Activated naive CD4-positive, alpha-beta T cell (primary cell): ENCODE results near the gene MSI2.

Experiments
- DNase-seq, 4 experiments: peaks; one replicate each; lab custom pipeline; 2025; lab: John Stamatoyannopoulos, UW

MSI2 gene

DNA sequence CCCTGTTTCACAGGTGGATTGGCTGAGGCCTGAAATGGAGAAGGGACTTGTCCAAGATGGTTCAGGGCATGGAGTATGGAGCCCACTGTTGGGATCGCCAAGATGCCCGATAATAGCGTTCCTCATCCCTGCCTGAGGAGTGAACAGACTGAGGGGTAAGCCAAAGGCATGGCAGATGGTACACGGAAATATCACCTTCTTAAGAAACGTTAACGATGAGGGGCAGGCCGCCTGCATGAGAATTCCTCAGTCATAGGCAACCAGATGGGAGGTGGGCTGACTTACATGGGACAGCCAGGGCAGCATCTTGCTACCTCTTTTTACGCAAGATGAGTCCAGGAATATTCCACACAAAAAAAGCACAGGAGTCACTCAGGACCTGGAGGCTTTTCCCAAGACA, 300.7 kb downstream of the MSI2 start:
- no peak for DNase-seq

DNA sequence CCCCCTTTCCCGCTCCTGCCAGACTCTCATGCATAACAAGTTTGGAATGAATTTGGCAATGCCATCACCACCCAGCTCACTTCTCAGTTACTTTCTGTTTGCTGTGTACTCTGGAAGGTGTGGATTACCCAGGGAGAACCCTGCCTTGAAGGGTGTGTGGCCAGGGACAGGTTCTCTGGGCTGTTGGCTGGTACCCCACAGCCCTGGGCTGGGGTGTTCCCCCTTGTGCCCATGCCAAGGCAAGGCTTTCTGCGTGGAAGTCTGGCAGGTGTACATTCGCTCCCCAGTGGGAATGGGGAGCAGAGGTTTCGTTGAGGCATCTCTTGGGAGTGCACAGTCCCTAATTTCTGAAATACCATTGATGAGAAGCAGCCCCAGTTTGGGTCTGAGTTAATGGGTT, 301.1 kb downstream of the MSI2 start:
- DNase-seq: no peak

DNA sequence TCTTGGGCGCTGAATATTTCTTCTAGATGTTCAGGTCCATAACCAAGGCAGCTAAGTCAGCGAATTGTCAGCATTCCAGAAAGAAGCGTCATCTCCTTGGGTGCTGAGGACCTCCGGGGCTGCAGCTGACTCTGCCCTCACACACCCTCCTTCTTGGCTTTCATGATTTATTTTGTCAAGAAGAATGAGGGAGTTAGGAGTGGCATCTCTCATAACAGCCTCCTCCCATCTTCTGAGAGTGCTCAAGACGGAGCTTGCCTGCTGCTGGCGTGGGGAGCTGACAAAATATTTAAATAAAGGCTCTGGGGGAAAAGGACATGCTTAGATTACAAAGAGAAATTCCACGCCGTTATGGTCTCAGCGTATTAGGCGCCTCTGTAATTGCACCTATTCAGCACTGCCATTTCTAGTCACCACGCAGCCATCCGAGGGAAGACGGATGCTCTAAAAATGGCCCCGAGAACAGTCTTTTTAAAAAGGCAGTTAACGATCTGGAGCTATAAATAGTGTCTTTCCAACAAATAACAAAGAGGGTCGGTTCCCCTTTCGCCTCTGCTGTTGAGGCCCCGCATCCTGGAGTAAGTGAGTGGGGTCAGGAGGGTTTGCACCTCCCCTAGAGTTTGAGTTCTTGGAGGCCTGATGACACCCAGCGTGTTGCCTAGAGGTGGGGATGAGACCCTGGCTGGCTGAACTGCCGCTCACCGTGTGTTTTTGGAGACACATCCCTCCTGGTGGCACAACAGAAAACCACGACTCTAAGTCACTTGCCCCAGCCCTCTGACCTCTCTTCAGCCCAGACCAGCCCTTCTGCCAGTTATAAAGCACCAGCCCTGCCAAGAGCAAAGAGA, 301.7 kb downstream of the MSI2 start:
- no peak for DNase-seq

DNA sequence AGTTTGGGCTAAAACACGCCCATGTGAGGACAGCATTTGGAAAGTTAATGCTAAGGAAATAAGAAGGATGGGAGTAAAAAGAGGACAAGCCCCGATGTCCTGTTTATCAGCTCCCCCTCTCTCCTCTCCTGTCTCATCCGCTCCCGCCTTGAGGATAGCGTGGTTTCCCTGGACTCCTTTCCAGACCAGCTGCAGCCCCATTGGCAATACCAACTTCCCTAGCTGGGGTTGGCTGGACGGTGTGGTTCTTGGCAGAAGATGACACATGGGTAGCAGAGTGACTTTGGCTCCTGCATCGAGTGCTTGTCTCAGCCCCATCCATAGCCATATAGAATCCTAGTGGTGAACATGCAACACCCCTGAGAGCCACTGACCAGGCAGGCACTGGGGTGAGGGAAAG, 302.9 kb downstream of the MSI2 start:
- no peak for DNase-seq

DNA sequence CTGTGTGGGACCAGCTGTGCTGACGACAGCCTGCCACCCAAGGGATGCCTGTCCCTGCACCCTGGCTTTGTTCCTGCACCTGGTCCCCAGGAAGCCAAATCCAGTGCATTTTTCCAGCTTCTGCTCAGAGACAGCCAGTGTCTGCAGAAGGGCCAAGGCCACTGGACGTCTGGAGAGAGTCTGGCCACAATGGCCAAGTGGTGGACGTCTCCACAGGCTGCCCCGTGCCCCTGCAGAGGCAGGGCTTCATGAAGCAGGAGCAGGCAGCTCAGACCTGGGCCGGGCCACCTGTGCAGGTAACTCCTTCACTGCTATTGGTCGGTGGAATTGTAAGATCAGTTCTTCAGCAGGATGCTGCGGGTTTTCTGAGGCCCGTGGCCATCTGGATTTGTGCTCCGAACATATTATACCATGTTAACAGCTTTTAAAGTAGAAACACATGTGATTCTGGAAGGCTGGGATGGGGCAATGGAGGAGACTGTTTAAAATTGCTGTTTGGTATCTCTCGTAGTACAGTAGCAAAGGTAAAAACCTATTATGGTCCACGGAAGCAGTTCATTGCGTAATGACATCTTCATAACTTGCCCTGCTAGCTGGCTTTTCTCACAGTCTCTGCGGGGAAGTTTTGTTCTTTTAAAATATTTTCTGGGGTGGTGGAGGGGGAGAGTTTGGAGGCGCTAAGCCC, 303.5 kb downstream of the MSI2 start:
- DNase-seq: no peak

DNA sequence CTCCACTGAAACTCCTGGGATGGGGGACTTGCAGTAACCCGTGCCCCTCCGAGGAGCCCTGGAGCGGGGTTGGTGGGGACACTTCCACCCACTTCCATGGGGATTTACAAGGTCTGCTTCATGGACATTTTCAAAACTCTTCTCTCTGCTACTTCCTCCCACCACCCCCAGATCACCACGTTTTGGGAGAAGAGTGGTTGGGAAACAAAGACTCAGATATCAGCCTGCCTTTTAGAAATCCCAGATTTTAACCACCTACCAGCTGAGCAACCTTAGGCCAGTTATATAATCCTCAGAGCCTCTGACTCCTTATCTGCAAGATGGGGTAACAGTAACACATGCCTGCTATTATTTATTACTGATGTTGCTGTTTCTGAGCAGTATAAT, 304.0 kb downstream of the MSI2 start:
- DNase-seq: no peak

DNA sequence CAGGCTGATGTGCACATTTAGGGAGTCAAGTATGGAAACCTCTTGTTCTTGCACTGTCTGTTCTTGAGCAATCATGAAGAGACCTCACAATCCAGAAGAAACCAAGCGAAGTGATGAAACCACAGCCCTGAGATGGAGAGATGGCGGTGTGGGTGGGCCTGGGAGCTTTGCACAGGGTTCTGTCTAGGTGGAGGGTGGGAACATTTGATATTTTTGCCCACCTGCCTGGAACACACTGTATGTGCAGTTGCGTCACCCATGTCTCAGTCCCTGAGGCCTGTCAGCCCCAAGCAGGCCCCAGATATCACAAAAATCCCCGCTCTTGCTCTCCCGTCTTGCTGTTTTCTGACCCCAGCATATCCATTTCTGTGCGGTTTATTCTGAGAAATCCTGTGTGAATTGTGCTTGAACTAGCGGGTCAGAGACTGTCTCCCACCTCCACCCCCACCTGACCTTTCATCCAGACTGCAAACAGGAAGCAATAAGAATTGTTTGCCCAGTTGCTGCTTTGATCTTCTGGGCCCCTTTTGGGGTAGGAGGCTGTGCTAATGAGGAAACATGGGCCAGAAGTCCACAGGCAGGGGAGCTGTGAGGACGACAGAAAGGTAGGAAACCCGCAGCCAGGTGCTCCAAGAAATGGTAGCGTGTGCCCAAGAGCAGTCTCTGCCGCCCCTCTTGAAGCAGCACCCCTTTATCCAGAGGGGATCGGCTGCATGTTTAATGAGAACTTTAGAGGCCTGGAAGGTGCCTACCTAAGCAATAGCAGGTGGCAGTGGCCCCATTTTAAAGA, 304.9 kb downstream of the MSI2 start:
- no peak for DNase-seq

DNA sequence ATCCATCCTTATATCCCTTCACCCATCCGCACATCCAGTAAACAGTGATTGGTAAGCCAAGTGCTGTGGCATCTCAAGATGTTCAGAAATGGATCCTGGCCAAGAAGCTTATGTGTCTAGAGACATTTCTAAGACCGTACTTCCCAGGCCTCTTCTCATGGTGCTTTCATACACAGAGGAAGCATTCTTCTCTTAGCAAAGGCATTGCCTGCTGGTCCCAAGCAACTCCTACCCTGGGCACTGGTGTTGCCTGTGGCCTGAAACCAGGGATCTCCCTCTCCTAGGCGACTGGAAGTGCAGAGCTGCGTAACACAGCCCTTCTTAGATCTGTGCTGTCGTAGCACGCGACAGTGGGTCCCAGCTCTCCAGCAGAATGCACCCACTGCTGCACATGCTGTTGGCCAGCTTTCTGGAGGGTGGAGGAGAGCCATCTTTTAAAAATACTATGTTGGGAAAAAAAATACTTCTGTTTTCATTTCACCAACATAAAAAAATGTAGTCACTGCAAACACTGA, 305.9 kb downstream of the MSI2 start:
- no peak for DNase-seq

DNA sequence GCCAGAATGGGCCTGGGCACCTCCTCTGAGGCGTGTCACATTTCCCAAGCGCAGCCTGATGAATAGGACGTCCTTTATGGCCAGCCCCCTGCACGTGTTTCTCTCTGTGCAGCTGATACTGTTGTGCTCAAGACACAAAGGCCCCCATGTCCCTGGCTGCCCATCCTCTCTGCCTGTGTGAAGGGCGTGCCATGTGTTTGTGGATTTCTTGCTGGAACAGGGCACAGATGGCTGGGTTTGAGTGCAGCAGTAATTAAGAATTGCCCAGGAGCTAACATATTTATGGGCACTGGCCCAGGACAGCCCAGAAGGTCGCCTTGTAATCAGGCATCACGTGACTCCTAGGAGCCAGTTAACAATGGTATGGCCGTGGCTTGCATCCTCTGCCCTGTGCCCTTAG, 307.6 kb downstream of the MSI2 start:
- DNase-seq: no peak

DNA sequence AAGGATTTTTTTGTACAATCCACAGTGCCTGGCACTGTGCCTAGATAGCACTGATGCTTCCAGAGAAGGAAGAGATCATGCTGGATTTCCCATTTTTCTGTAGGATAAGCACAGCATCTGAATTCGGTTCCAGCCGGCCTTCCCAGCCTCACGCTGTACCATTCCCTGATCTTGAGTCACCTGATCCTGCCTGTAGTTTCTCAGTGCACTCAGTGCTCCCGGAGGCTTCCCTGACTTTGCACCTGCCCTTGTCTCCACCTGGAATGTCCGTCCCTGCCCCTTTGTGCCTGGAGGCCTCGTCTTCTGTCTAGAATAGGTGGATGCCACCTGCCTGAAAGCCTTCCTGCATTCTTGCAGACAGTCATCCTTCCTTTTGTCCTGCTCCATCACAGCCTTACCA, 308.9 kb downstream of the MSI2 start:
- DNase-seq: no peak

DNA sequence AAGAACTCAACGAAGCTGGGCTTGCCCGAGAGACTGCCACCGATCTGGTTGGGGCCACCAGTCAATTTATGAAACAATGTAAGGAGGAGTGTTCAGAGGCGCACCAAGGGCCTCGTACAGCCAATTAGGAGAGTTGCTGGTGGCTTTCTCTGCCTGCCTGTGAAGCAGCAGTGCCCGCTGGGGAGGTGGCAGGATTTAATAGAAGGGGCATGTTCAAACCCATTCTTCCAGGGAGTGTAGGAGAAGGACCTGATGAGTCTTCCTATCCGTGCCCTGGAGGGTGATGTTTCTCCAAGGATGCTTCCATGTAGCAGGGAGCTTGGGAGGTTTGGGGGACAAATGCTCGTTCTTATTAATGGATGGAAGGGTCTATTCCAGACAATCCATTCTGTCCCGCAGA, 310.4 kb downstream of the MSI2 start:
- no peak for DNase-seq

DNA sequence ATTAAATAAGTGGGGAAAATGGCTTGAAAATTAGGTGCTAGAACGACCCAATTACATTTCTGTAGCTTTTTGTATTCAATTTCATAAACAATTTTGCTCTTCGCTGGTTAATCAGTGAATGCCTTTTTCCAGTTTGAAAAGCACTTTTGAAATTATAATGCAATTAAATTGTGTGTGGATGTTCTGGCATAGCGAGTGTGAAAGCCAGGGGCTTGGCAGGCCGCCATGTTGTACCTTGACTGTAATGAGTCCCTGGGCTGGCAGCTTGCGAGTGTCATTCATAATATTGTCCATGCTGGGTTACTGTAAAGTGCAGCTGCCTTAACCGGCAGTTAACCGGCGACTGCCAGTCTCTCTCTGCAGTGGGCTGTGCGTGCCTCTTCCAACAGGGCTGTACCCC, 310.9 kb downstream of the MSI2 start:
- DNase-seq: no peak

DNA sequence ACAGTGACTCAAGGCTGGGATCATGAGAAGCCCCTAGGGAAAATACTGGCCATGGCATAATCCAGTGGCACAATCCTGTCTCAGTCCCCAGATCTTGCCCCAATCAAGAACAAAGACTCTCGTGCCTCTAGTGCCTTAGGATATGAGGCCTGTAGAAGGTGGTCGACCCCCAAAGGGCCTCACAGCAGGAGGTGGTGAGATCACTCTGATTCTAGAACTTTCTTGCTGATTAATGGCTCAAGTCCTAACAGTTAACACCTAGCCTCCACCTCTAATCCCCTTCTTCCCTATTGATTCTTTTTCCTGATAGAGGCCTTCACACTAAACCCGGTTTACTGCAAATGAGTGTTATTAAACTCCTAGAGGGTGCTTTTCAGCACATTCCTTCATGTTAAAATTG, 312.0 kb downstream of the MSI2 start:
- DNase-seq: no peak

DNA sequence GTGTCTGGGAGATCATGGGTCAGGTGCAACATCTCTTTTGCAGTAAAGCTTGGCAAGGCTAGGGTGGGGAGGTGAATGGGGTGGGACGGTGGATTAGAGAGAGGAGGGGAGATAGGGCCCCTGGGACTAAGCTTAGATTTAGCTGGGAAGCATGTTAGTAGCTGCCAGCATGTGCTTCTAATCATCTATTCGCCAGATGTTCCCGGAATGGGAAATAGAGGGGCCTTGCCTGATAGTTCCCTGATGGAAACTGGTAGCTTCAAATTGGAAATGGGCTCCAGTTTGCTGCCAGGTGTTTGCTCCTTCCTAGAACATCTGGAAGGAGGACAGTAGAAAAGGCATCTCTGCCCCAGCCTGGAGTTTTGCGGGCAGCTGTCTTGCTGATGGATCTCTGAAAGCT, 312.7 kb downstream of the MSI2 start:
- DNase-seq: no peak

DNA sequence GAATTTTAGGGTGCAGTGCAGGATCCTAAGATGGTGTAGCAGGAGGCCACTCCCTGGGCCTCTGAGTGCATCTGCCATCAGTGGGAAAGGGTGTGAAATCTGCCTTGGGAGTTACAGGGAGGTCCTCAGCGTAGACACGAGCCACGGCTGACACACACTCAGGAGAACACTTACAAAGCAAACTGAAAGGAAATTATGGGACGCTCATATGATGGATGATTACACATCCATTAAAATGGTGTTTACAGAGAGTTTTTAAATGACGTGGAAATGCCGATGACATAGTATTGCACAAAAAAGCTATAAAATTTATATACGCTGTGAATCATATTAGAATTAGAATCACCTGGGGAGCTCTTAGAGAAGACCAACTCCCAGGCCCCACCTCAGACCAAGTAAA, 313.5 kb downstream of the MSI2 start:
- DNase-seq: no peak

DNA sequence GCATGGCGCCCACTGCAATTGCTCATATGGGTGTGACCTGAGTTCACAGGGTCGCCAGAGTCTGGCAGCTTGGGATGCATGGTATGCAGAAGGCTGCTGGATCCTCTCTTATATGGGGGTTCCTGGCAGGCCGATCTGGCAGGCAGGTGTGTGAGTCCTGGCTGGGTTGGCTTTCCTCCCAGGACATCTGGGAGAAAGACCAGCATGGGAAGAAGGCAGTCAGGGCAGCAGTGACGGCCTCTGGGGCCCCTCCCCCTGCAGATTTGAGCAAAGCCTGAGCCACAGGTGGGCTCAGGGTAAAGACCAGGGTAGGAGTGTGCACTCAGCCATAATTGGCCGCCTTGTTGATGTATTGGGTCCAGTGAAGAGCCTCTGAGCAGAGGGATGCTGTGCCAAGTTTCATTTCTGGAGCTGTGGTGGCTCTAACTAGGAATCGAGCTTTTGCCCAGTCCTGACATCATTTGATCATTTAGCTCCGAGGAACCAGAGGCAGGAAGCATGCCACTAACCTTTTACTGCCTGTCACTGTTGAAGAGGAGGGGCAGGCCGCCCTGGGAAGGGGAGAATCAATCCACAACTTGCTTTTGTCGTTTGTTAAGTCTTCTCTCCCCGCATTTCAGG, 314.5 kb downstream of the MSI2 start:
- no peak for DNase-seq

DNA sequence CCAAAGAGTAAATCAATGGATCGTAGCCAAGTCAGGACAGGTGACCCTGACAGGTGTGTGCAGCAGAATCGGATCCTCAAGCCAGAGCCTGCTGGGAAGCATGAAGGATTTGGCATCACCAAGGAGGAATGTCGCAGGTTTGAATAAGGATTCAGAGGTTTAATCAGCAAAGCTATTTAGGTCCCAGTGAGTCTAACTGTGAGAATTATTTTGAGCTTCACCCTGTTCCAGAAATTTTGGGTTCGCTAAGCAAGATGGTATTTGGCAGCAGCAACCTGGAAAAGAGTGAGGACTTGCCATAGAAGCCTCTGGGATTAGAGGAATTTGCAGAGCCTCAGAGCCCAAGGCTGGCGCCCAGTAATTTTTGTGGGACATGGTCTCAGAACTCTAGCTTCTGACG, 315.7 kb downstream of the MSI2 start:
- no peak for DNase-seq

DNA sequence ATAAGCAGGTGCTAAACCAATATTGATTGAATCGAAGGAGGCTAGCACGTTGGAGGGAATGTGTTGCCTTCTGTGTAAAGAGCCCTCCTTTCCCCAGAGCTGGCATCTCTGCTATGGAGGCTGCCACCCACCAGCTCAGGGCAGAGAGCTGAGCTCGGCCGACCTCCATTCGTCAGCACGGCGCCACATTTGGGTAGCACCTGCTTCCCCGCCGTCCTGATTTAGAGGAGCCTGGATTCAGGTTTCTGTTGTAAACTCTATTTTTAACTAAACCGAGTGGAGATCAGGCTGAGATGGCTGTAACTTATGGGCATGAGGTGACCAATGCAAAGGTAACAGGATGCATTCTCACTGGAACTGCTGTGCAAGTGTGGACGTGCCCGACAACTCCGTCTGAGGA, 316.3 kb downstream of the MSI2 start:
- DNase-seq: no peak

DNA sequence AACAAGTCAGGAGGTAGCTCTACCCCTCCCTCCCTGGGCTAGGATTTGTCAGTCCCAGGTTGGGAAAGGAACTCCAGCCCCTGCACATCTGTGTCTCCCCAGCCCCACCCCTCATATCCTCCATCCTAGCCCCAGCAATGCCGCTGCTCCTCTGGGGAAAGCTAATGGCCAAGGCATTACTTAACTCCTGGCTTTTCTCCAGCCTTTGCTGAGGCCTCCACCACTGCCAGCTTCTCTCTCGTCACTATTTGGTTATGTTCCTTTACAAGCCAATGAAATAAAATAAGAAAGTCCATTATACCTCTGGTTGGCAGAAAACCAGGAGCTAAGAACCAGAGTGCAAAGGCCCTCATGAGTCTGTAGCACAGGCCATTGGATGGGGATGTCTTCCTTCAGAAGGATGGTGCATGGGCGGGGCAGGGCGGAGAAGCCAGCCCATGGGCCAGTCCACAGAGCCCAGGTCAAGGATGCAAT, 317.8 kb downstream of the MSI2 start:
- no peak for DNase-seq

DNA sequence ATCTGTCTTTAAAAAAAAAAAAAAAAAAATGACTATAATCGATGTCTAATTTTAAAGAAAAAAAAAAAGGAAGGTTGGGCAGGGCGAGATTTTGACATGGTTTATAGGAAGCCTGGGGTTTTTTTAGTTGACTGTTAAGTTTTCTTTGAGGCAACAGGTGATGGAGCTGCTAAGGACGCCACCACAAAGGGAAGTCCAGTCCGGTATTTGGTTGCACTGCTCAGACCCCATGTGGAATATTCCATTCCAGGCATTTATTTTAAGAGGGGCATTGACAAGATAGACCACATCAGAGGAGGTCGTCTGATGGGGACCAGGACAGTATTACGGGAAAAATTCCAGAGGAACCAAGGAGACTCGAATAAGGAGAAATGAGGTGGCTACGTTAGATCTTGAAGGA, 320.4 kb downstream of the MSI2 start:
- DNase-seq: no peak

DNA sequence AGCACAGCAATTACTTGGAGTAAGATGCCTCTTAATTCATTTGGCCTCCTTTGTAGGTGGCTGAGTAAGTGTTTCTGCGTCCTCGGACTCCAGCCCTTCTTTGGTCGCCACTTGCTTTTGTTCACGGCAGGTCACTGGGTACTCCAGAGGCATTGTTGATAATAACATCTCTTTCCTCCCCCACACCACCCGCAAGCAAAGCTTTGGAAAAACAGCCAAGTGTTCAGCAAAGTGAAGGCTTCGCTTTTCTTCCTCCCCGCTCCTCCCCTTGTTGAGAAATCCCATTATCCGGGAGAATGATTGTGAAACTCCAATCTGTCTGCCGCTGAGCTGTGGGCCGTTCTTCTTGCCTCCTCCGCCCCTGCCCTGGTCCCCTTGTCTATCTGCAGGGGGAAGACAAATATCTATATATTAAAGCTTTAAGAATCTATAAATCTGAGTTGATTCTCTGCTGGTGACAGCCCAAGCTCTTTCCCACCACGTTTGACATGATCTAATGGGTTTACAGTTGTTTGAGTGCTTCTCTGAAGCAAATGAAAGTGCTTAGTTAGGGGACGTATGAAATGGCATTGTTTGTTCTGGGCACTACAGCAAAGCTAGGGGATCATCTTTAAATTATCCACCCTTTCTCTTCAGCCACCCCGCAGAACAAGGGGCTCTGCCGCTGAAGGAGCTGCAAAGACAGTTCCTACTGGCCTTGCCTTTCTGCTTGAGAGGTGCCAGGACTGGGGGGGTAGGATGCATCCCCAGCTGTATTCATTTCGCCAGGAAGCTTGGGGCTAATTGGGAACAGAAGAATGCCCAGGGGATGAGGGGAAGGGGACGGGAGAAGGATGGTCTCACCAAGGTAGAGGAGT, 321.7 kb downstream of the MSI2 start:
- DNase-seq: no peak
